Hepatocyte (in vitro differentiated cells): ENCODE data around the gene N4BP2L2. TPM values are rescaled to one million over a fixed set of nuclear protein-coding genes. Genes with fewer than 3 reads are reported as not detected.

Source experiments
- DNase-seq: peaks from one replicate; pipeline ENCODE4 v3.0.0-alpha.2; 2016; ENCODE audit warnings: low spot score
- H2AFZ ChIP-seq: fragments of 200-600 bp; sonication (generic); 2 replicates; pipeline ENCODE4 v1.6.0; 2016; ENCODE audit warnings: antibody characterized with exemption, mild to moderate bottlenecking
- H3K27ac ChIP-seq: fragments of 200-600 bp; sonication (generic); 2 replicates; pipeline ENCODE4 v1.5.1; 2016; ENCODE audit warnings: mild to moderate bottlenecking
- H3K27me3 ChIP-seq: fragments of 200-600 bp; sonication (generic); 2 replicates; pipeline ENCODE4 v1.6.1; 2016
- H3K36me3 ChIP-seq: fragments of 200-600 bp; sonication (generic); replicated peaks from 2 replicates; pipeline ENCODE4 v1.5.1; 2016; ENCODE audit warnings: low read depth; ENCODE audit not compliant: insufficient read depth
- H3K4me1 ChIP-seq: fragments of 200-600 bp; sonication (generic); 2 replicates; pipeline ENCODE4 v1.5.1; 2016; ENCODE audit warnings: mild to moderate bottlenecking, moderate library complexity; ENCODE audit not compliant: insufficient read depth
- H3K4me2 ChIP-seq: fragments of 200-600 bp; sonication (generic); 2 replicates; pipeline ENCODE4 v1.6.0; 2016
- H3K4me3 ChIP-seq: fragments of 200-600 bp; sonication (generic); 2 replicates; pipeline ENCODE4 v1.5.1; 2016; ENCODE audit warnings: mild to moderate bottlenecking
- H3K79me2 ChIP-seq: fragments of 200-600 bp; sonication (generic); 2 replicates; pipeline ENCODE4 v1.6.0; 2017; ENCODE audit warnings: mild to moderate bottlenecking
- H3K9me2 ChIP-seq: fragments of 200-600 bp; sonication (generic); replicated peaks from 2 replicates; pipeline ENCODE4 v1.6.0; 2017; ENCODE audit warnings: mild to moderate bottlenecking; ENCODE audit not compliant: insufficient read depth
- H3K9me3 ChIP-seq: fragments of 200-600 bp; sonication (generic); 2 replicates; pipeline ENCODE4 v1.5.1; 2016; ENCODE audit warnings: low read depth, mild to moderate bottlenecking
- H4K20me1 ChIP-seq: fragments of 200-600 bp; sonication (generic); 2 replicates; pipeline ENCODE4 v1.6.0; 2016; ENCODE audit warnings: mild to moderate bottlenecking; ENCODE audit not compliant: insufficient read depth, poor library complexity, severe bottlenecking
- CTCF ChIP-seq: fragments of 200-600 bp; sonication (generic); IDR thresholded peaks from 2 replicates; pipeline ENCODE4 v1.5.1; 2016; ENCODE audit warnings: antibody characterized with exemption, mild to moderate bottlenecking; ENCODE audit not compliant: poor library complexity
- EZH2 ChIP-seq: fragments of 200-600 bp; sonication (generic); IDR thresholded peaks from 2 replicates; pipeline ENCODE4 v1.6.1; 2016; ENCODE audit warnings: antibody characterized with exemption, mild to moderate bottlenecking, borderline replicate concordance
- EZH2phosphoT487 ChIP-seq: fragments of 200-600 bp; sonication (generic); IDR thresholded peaks from one replicate; pipeline ENCODE4 v1.6.1; 2018; ENCODE audit warnings: antibody characterized with exemption, mild to moderate bottlenecking, low read depth, moderate library complexity; ENCODE audit not compliant: unreplicated experiment, severe bottlenecking
- WGBS: methylation state at CpG from one replicate; pipeline ENCODE4 v1.1.6; 2016; ENCODE audit warnings: low lambda C conversion rate; ENCODE audit errors: missing lambda C conversion rate; 5-methylcytosine and 5-hydroxymethylcytosine counted together
- polyA plus RNA-seq: library from polyadenylated mRNA; unstranded; fragments of >200 nt; fragmentation: Nextera tagmentation; extraction: Ambion mirVana; gene quantifications from 2 replicates; pipeline ENCODE4 v1.2.1, GENCODE V29; 2016
- total RNA-seq: library from RNA; depleted of rRNA; stranded (reverse); fragments of >200 nt; gene quantifications from 2 replicates; pipeline ENCODE4 v1.2.3, GENCODE V29; 2014

The N4BP2L2 gene
- total and polyA plus RNA-seq, 2 experiments from 2014 or later, result 102 to 138 TPM

- WGBS, result 16% methylated on average over 22 of the region's 22 CpGs
- no peaks in the 10 kb centered on the region for H4K20me1 ChIP-seq
- H3K9me2 ChIP-seq, result no peaks in the 10 kb centered on the region
- no peaks in the 10 kb centered on the region for H3K9me3 ChIP-seq
- peaks cover 23% of the 10 kb centered on the region for H3K4me1 ChIP-seq
- DNase-seq, result peak; percentile 40
- peak overlapping the region; percentile 96 for H3K27ac ChIP-seq
- TF ChIP-seq CTCF, result no peak
- no peak for TF ChIP-seq EZH2
- no peak for TF ChIP-seq EZH2phosphoT487
- peak overlapping the region; percentile 89 for H3K4me2 ChIP-seq
- peaks cover 56% of the 10 kb centered on the region for H3K79me2 ChIP-seq
- peak overlapping the region; percentile 50 for H3K4me3 ChIP-seq
- no peaks in the 10 kb centered on the region for H3K27me3 ChIP-seq
- peak overlapping the region; percentile 66 for H2AFZ ChIP-seq
- H3K36me3 ChIP-seq, result no peaks in the 10 kb centered on the region
Observed at GRCh38 chr13:32537580-32538142, 934 bp downstream of the N4BP2L2 start.

- Histone ChIP-seq H3K9me3 (no peaks in the 10 kb centered on the region), H3K27ac (no peak overlapping the region), H3K9me2 (no peaks in the 10 kb centered on the region), H2AFZ (no peak overlapping the region), H3K27me3 (no peaks in the 10 kb centered on the region), H3K36me3 (no peaks in the 10 kb centered on the region), H3K4me2 (peak overlapping the region; percentile 36), H3K4me3 (no peak overlapping the region), H3K4me1 (peaks cover 26% of the 10 kb centered on the region), H4K20me1 (peaks cover 11% of the 10 kb centered on the region), H3K79me2 (peaks cover 75% of the 10 kb centered on the region)
- DNase-seq, result no peak
- TF ChIP-seq EZH2 (no peak), CTCF (no peak)
- WGBS, result 98% methylated on average over 2 of the region's 2 CpGs
Observed at GRCh38 chr13:32535748-32536147, 2.8 kb downstream of the N4BP2L2 start.

GRCh38 chr13:32535115-32535514, 3.5 kb downstream of the N4BP2L2 start:
- no peaks in the 10 kb centered on the region for H3K9me2 ChIP-seq
- peaks cover 18% of the 10 kb centered on the region for H4K20me1 ChIP-seq
- H3K79me2 ChIP-seq, result peaks cover 82% of the 10 kb centered on the region
- H3K4me2 ChIP-seq, result peak overlapping the region; percentile 36
- no peak for DNase-seq
- no peaks in the 10 kb centered on the region for H3K27me3 ChIP-seq
- TF ChIP-seq CTCF, result no peak
- no peak for TF ChIP-seq EZH2
- TF ChIP-seq EZH2phosphoT487, result no peak
- H3K4me1 ChIP-seq, result peaks cover 26% of the 10 kb centered on the region
- WGBS, result 46% methylated on average over 1 of the region's 1 CpG
- H2AFZ ChIP-seq, result no peak overlapping the region
- no peak overlapping the region for H3K4me3 ChIP-seq
- H3K9me3 ChIP-seq, result no peaks in the 10 kb centered on the region
- no peak overlapping the region for H3K27ac ChIP-seq
- H3K36me3 ChIP-seq, result no peaks in the 10 kb centered on the region
